ENCODE data around the gene ELF1.
"Not testable (repeated sequence)": the region's sequence is repeated elsewhere in the genome, so short reads cannot be mapped to it uniquely, and the experiment has no call there.

ELF1 gene

GRCh38 chr13:40886017-40886416 is 133.1 kb downstream of the ELF1 start:
- no peak for DNase-seq

DNA sequence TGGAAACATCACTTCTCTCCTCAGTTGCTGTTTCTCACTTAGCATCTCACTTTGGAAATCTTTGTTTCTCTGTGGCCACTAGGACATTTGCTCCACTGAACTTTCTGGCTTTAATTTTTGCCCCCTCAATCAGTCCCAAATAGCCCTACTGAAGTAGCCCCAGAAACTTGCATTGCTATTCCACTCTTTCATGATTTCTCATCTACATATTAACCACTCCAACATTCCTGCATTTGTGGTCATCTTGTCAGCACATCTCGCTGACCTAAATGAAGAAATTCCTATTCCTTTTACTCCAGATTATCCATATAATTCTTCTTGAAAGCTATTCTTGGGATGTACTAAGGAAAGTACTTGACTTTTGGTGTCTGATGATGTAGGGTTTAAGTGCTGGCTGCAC is 134.9 kb downstream of the ELF1 start:
- not testable (repeated sequence) for DNase-seq
